K562 (cell line): ENCODE measurements around the gene ST6GALNAC1. TPM values are rescaled to one million over a fixed set of nuclear protein-coding genes. Genes with fewer than 3 reads are reported as not detected.
"Not testable (repeated sequence)": the region's sequence is repeated elsewhere in the genome, so short reads cannot be mapped to it uniquely, and the experiment has no call there.

Experiments
- ATAC-seq: fragments of 200-7000 bp; cut with Tn5 transposase; 3 replicates; pipeline ENCODE4 v1.9.1; 2020; ENCODE audit warnings: moderate library complexity
- BruUV-seq: library from RNA; stranded (reverse); fragments of 400-500 nt; replicated peaks from 2 replicates; lab custom pipeline; 2021; lab: Mats Ljungman, UMichigan
- CTCF ChIA-PET: fragments of 300-600 bp; formaldehyde crosslinking; extraction: SDS; loops from one replicate; lab custom pipeline; 2021; ENCODE audit warnings: low intra/inter-chr PET ratio; lab: Yijun Ruan, JAX
- POLR2A ChIA-PET: fragments of 300-600, 350-650 bp; sonication (Branson Sonifier 250); formaldehyde crosslinking; extraction: SDS; loops from one replicate; lab custom pipeline; 2021; ENCODE audit warnings: antibody characterized with exemption, inconsistent platforms; lab: Yijun Ruan, JAX
- DNase-seq, 4 experiments: peaks; one replicate each; pipeline versions ENCODE4 v3.0.0 to v3.0.0-alpha.2; 2011 to 2018; ENCODE audit warnings: low spot score in 3 of 4, mixed read lengths in 3 of 4; ENCODE audit errors: extremely low read depth in 1 of 4
- FAIRE-seq: peaks from 2 replicates; lab custom pipeline; 2011; peaks lifted over from hg19 to GRCh38; lab: Jason Lieb, UNC
- H2AFZ ChIP-seq: 2 replicates; pipeline ENCODE4 v1.6.0; 2011; ENCODE audit warnings: low read depth, low read length, control low read depth, inconsistent platforms
- H3K27ac ChIP-seq: fragments of 200-600 bp; 3 replicates; pipeline ENCODE4 v1.8.0; 2011; ENCODE audit warnings: low read depth, mild to moderate bottlenecking, control low read depth, inconsistent platforms, low read length, moderate library complexity, mixed read lengths; ENCODE audit errors: extremely low read depth
- H3K27me3 ChIP-seq, 2 experiments: fragments of 300-600 bp in 1 of 2; 2 replicates in 1 of 2; 3 replicates in 1 of 2; pipeline versions ENCODE4 v1.6.0 to v1.8.0; 2011; ENCODE audit warnings: inconsistent platforms in 2 of 2, low read length in 2 of 2, mild to moderate bottlenecking in 1 of 2, mixed read lengths in 1 of 2, moderate library complexity in 1 of 2; ENCODE audit not compliant: control insufficient read depth in 2 of 2, insufficient read depth in 2 of 2
- H3K36me3 ChIP-seq: fragments of 300-600 bp; 3 replicates; pipeline ENCODE4 v1.8.0; 2011; ENCODE audit warnings: mild to moderate bottlenecking, low read length, inconsistent platforms; ENCODE audit not compliant: control insufficient read depth, insufficient read depth
- H3K4me1 ChIP-seq, 2 experiments: fragments of 200-600 bp in 1 of 2; replicated peaks in 1 of 2; 2 replicates in 1 of 2; 3 replicates in 1 of 2; pipeline versions ENCODE4 v1.5.1 to v1.8.0; 2011; ENCODE audit warnings: inconsistent platforms in 2 of 2, low read length in 2 of 2, mild to moderate bottlenecking in 1 of 2, mixed read lengths in 1 of 2, moderate library complexity in 1 of 2; ENCODE audit not compliant: control insufficient read depth in 2 of 2, insufficient read depth in 2 of 2
- H3K4me2 ChIP-seq: 2 replicates; pipeline ENCODE4 v1.6.1; 2011; ENCODE audit warnings: low read length, control low read depth, inconsistent platforms, mixed read lengths; ENCODE audit not compliant: insufficient read depth
- H3K4me3 ChIP-seq: fragments of 200-600 bp; sonication (generic), shearing (Covaris generic); 2 replicates; pipeline ENCODE4 v1.5.1; 2016; ENCODE audit warnings: control low read depth, inconsistent platforms
- H3K79me2 ChIP-seq: fragments of 200-600 bp; 3 replicates; pipeline ENCODE4 v1.8.0; 2011; ENCODE audit warnings: low read length, inconsistent platforms; ENCODE audit not compliant: control insufficient read depth, insufficient read depth
- H3K9ac ChIP-seq, 2 experiments: 2 replicates each; pipeline versions ENCODE4 v1.6.0 to v1.6.1; 2011; ENCODE audit warnings: low read depth in 2 of 2, low read length in 2 of 2, control low read depth in 1 of 2, inconsistent platforms in 1 of 2, mild to moderate bottlenecking in 1 of 2, mixed read lengths in 1 of 2; ENCODE audit not compliant: insufficient read depth in 1 of 2
- H3K9me1 ChIP-seq: one replicate; pipeline ENCODE4 v1.6.0; 2011; ENCODE audit warnings: inconsistent platforms, mild to moderate bottlenecking, low read length, moderate library complexity; ENCODE audit not compliant: control insufficient read depth, insufficient read depth
- H3K9me3 ChIP-seq: replicated peaks from 2 replicates; pipeline ENCODE4 v1.5.1; 2011; ENCODE audit warnings: low read depth, low read length, inconsistent platforms; ENCODE audit not compliant: control insufficient read depth, insufficient read depth
- H4K20me1 ChIP-seq: replicated peaks from 2 replicates; pipeline ENCODE4 v1.6.1; 2011; ENCODE audit warnings: low read length, inconsistent platforms, mixed read lengths; ENCODE audit not compliant: control insufficient read depth, insufficient read depth
- FOXK2 ChIP-seq, 2 experiments: fragments of 450-650 bp; IDR thresholded peaks in 1 of 2; conservative IDR thresholded peaks in 1 of 2; 2 replicates each; pipeline ENCODE4 v1.6.1; 2016; ENCODE audit warnings: low read depth in 2 of 2, mild to moderate bottlenecking in 1 of 2
- KAT7 ChIP-seq: sonication (generic); formaldehyde crosslinking; IDR thresholded peaks from 2 replicates; pipeline ENCODE4 v1.8.0; 2022; ENCODE audit warnings: missing genetic modification reagents, mild to moderate bottlenecking, borderline replicate concordance
- KDM1A ChIP-seq, 2 experiments: fragments of 450-650 bp; IDR thresholded peaks; 2 replicates each; pipeline ENCODE4 v1.6.1; 2016; ENCODE audit warnings: mild to moderate bottlenecking in 2 of 2
- NFE2L1 ChIP-seq: fragments of 450-650 bp; IDR thresholded peaks from 2 replicates; pipeline ENCODE4 v1.6.1; 2016; ENCODE audit warnings: missing genetic modification characterization, low read depth, mild to moderate bottlenecking, missing compliant biosample characterization, moderate library complexity, borderline replicate concordance
- SOX6 ChIP-seq: fragments of 450-650 bp; IDR thresholded peaks from 2 replicates; pipeline ENCODE4 v1.6.1; 2014; ENCODE audit warnings: mild to moderate bottlenecking
- ZBTB33 ChIP-seq: sonication (generic); formaldehyde crosslinking; IDR thresholded peaks from 2 replicates; pipeline ENCODE4 v1.8.1; 2023; ENCODE audit warnings: mild to moderate bottlenecking, missing genetic modification reagents
- ZNF583 ChIP-seq: fragments of 250-450 bp; sonication (Bioruptor Pico); IDR thresholded peaks from 2 replicates; pipeline ENCODE4 v1.4.0; 2020
- WGBS: fragments of 100-300 bp; shearing (Covaris generic); methylation state at CpG from one replicate; pipeline ENCODE4 v1.1.6; 2016; ENCODE audit warnings: low coverage, mixed read lengths; ENCODE audit not compliant: insufficient coverage; ENCODE audit errors: missing lambda C conversion rate; 5-methylcytosine and 5-hydroxymethylcytosine counted together
- in situ Hi-C: fragments of 300-500 bp; cut with MboI; formaldehyde crosslinking; loops from 4 replicates; pipeline ENCODE4 v1.15.0; 2018; ENCODE audit warnings: inconsistent platforms, mixed read lengths
- intact Hi-C: fragments of 100-400 bp; cut with micrococcal nuclease; formaldehyde crosslinking; loops from 2 replicates; pipeline ENCODE4 v1.14.2; 2022
- polyA plus RNA-seq, 8 experiments: library from polyadenylated mRNA; depleted of rRNA in 4 of 8; stranded (reverse) in 5 of 8; unstranded in 3 of 8; fragments of >200 nt; fragmentation: Nextera tagmentation in 2 of 8; fragmentation: Illumina TruSeq in 1 of 8; extraction: Ambion mirVana in 2 of 8; extraction: Trizol in 1 of 8; gene quantifications; 2 replicates each; pipeline versions ENCODE4 v1.2.1 to v1.2.3, GENCODE V29; 2011 to 2014; ENCODE audit warnings: inconsistent platforms in 1 of 8, missing spikeins in 1 of 8
- total RNA-seq, 7 experiments: library from RNA; depleted of rRNA in 6 of 7; stranded (reverse); fragments of >200 nt in 6 of 7; fragmentation: Illumina TruSeq in 2 of 7; extraction: Trizol in 2 of 7; gene quantifications; 2 replicates each; pipeline versions ENCODE4 v1.2.1 to v1.2.3, GENCODE V29; 2011 to 2021; ENCODE audit warnings: low replicate concordance in 1 of 7
- TF ChIP-seq, protein P1 (sequence below): fragments of 450-650 bp; IDR thresholded peaks from 2 replicates; pipeline ENCODE4 v1.6.1; 2017; ENCODE audit warnings: antibody characterized with exemption, mild to moderate bottlenecking
- TF ChIP-seq, protein P2 (sequence below): fragments of 250-450 bp; sonication (Bioruptor Pico); IDR thresholded peaks from 2 replicates; pipeline ENCODE4 v1.8.0; 2021; ENCODE audit warnings: mild to moderate bottlenecking, moderate library complexity

Gene ST6GALNAC1
- total and polyA plus RNA-seq, 9 of the 15 experiments (the other 6 are each of a cell fraction or from before 2014, with no cell fraction given): 20.6 to 68.4 (median 50.5) TPM

DNA sequence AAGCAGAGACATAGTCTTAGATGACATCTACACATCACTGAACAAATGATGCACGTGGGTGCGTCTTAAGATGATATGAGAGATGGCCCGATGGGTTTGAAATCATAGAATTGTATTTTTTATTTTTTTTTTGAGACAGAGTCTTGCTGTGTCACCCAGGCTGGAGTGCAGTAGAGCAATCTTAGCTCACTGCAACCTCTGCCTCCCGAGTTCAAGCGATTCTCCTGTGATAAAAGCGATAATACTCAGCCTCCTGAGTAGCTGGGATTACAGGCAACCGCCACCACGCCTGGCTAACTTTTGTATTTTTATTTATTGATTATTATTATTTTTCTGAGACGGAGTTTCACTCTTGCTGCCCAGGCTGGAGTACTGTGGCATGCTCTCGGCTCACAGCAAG lies 5.3 kb downstream of the ST6GALNAC1 start (continued):
- TF ChIP-seq NFE2L1 (tag) (no peak), KAT7 (0 out of 2 replicates have a peak, but pooled peaks have one; percentile 18)

- FAIRE-seq, H3K27me3 ChIP-seq, BruUV-seq, H3K9ac ChIP-seq, in situ Hi-C loops, H3K9me3 ChIP-seq, H2AFZ ChIP-seq, CTCF ChIA-PET, H3K4me3 ChIP-seq, H4K20me1 ChIP-seq, ATAC-seq, H3K4me2 ChIP-seq, DNase-seq, H3K9me1 ChIP-seq: not testable (repeated sequence)
- peaks cover 32 to 38% of the 10 kb centered on the region in 2 experiments; a peak in 4 of 5 replicates for H3K4me1 ChIP-seq
- peaks cover 68% of the 10 kb centered on the region for H3K79me2 ChIP-seq
- POLR2A ChIA-PET: interaction anchor here (0.9 to 2.1 kb wide), 4 partner anchors 8 to 79 kb away, joined by 3 to 7 read pairs (median 4); no protein-coding TSS in a partner anchor
- intact Hi-C loops: loop anchor here (5.0 kb wide), 1 partner anchor 36 kb away; no protein-coding TSS in a partner anchor
- H3K27ac ChIP-seq: 0 out of 3 replicates have a peak overlapping the region, but pooled peaks have one; percentile 22
- 56% methylated on average over 8 of the region's 27 CpGs for WGBS
- peaks cover 55% of the 10 kb centered on the region for H3K36me3 ChIP-seq
- 0 out of 2 replicates have a peak, but pooled peaks have one; percentile 11 for TF ChIP-seq ZNF583 (CRISPR knock-in tag)
- TF ChIP-seq FOXK2 (conservative IDR thresholded peaks at IDR 0.05 in 1 of 2, IDR thresholded peaks at IDR 0.05 in 1 of 2; ENCODE audit: low read depth in 2 of 2): 0 out of 4 replicates have a peak, but pooled peaks of 1 of the 2 experiments have one; percentile 9
- peak; percentile 48 to 53; a peak in 2 of 4 replicates for TF ChIP-seq KDM1A (IDR thresholded peaks at IDR 0.05)
- TF ChIP-seq, protein P1, sequence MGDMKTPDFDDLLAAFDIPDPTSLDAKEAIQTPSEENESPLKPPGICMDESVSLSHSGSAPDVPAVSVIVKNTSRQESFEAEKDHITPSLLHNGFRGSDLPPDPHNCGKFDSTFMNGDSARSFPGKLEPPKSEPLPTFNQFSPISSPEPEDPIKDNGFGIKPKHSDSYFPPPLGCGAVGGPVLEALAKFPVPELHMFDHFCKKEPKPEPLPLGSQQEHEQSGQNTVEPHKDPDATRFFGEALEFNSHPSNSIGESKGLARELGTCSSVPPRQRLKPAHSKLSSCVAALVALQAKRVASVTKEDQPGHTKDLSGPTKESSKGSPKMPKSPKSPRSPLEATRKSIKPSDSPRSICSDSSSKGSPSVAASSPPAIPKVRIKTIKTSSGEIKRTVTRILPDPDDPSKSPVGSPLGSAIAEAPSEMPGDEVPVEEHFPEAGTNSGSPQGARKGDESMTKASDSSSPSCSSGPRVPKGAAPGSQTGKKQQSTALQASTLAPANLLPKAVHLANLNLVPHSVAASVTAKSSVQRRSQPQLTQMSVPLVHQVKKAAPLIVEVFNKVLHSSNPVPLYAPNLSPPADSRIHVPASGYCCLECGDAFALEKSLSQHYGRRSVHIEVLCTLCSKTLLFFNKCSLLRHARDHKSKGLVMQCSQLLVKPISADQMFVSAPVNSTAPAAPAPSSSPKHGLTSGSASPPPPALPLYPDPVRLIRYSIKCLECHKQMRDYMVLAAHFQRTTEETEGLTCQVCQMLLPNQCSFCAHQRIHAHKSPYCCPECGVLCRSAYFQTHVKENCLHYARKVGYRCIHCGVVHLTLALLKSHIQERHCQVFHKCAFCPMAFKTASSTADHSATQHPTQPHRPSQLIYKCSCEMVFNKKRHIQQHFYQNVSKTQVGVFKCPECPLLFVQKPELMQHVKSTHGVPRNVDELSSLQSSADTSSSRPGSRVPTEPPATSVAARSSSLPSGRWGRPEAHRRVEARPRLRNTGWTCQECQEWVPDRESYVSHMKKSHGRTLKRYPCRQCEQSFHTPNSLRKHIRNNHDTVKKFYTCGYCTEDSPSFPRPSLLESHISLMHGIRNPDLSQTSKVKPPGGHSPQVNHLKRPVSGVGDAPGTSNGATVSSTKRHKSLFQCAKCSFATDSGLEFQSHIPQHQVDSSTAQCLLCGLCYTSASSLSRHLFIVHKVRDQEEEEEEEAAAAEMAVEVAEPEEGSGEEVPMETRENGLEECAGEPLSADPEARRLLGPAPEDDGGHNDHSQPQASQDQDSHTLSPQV: peak; percentile 95
- TF ChIP-seq ZBTB33 (CRISPR knock-in tag): 0 out of 2 replicates have a peak, but pooled peaks have one; percentile 29
- peak; percentile 46; the same call in 1 of the 2 replicates for TF ChIP-seq SOX6
- TF ChIP-seq, protein P2, sequence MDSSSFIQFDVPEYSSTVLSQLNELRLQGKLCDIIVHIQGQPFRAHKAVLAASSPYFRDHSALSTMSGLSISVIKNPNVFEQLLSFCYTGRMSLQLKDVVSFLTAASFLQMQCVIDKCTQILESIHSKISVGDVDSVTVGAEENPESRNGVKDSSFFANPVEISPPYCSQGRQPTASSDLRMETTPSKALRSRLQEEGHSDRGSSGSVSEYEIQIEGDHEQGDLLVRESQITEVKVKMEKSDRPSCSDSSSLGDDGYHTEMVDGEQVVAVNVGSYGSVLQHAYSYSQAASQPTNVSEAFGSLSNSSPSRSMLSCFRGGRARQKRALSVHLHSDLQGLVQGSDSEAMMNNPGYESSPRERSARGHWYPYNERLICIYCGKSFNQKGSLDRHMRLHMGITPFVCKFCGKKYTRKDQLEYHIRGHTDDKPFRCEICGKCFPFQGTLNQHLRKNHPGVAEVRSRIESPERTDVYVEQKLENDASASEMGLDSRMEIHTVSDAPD (CRISPR knock-in tag): 0 out of 2 replicates have a peak, but pooled peaks have one; percentile 9
Measured at GRCh38 chr17:76636486-76637206, 6.9 kb downstream of the ST6GALNAC1 start.
